GM18909 (cell line): Measurements from ENCODE around the gene UBN2.
"Not testable (repeated sequence)": the region's sequence is repeated elsewhere in the genome, so short reads cannot be mapped to it uniquely, and the experiment has no call there.

Experiments
- ATAC-seq: cut with Tn5 transposase; IDR thresholded peaks from one replicate; pipeline ENCODE4 v1.9.1; 2021; ENCODE audit warnings: mild to moderate bottlenecking; ENCODE audit not compliant: unreplicated experiment, poor library complexity

UBN2 gene

GRCh38 chr7:139230774-139231512, at the start of gene UBN2:
UBN2 (plus strand) TSS chr7:139231237; CDS start chr7:139231485, 248 bp downstream.
- ATAC-seq: peak; percentile 97

GRCh38 chr7:139181404-139181803, 49.6 kb upstream of the UBN2 start:
- no peak for ATAC-seq

- ATAC-seq: no peak
These were observed 48.7 kb upstream of the UBN2 start for GRCh38 chr7:139182363-139182762.

- no peak for ATAC-seq
These were observed 47.8 kb upstream of the UBN2 start for GRCh38 chr7:139183251-139183650.

GRCh38 chr7:139183878-139184338, 47.1 kb upstream of the UBN2 start:
- no peak for ATAC-seq

- no peak for ATAC-seq
These were observed 44.9 kb upstream of the UBN2 start for GRCh38 chr7:139186146-139186545.

GRCh38 chr7:139189357-139189756, 41.7 kb upstream of the UBN2 start:
- no peak for ATAC-seq

GRCh38 chr7:139192014-139192706, 38.9 kb upstream of the UBN2 start:
- ATAC-seq: no peak

- ATAC-seq: no peak
These were observed 30.7 kb upstream of the UBN2 start for GRCh38 chr7:139200382-139200781.

- ATAC-seq: no peak
These were observed 27.0 kb upstream of the UBN2 start for GRCh38 chr7:139203992-139204391.

- ATAC-seq: no peak
These were observed 25.2 kb upstream of the UBN2 start for GRCh38 chr7:139205843-139206242.

- ATAC-seq: no peak
These were observed 18.9 kb upstream of the UBN2 start for GRCh38 chr7:139212133-139212532.

GRCh38 chr7:139213489-139213888, 17.5 kb upstream of the UBN2 start:
- ATAC-seq: not testable (repeated sequence)

GRCh38 chr7:139218173-139218572, 12.9 kb upstream of the UBN2 start:
- ATAC-seq: no peak

- ATAC-seq: no peak
These were observed 6.8 kb upstream of the UBN2 start for GRCh38 chr7:139224219-139224618.

GRCh38 chr7:139224836-139225235, 6.2 kb upstream of the UBN2 start:
- ATAC-seq: not testable (repeated sequence)

- ATAC-seq: not testable (repeated sequence)
These were observed 5.5 kb upstream of the UBN2 start for GRCh38 chr7:139225286-139226157.

- not testable (repeated sequence) for ATAC-seq
These were observed 4.9 kb upstream of the UBN2 start for GRCh38 chr7:139226158-139226515.

GRCh38 chr7:139226988-139227488, 4.0 kb upstream of the UBN2 start:
- not testable (repeated sequence) for ATAC-seq

GRCh38 chr7:139230023-139230422, 1.0 kb upstream of the UBN2 start:
- no peak for ATAC-seq

- no peak for ATAC-seq
These were observed 608 bp upstream of the UBN2 start for GRCh38 chr7:139230484-139230773.
